Measurements from ENCODE around the gene SLC35F3. TPM values are rescaled to one million over a fixed set of nuclear protein-coding genes. Genes with fewer than 3 reads are reported as not detected.

Gene SLC35F3
- total and polyA plus RNA-seq, 9 of the 15 experiments (the other 6 are each of a cell fraction or from before 2014, with no cell fraction given): 0.04 to 0.07 (median 0.04) TPM; not detected in 6

GRCh38 chr1:234222561-234223280 lies 318.2 kb downstream of the SLC35F3 start:
- H4K20me1 ChIP-seq (replicated peaks; ENCODE audit: control insufficient read depth, insufficient read depth, low read length): no peaks in the 10 kb centered on the region
- no TSS peak for BruUV-seq (replicated peaks)
- 3% methylated on average over 6 of the region's 6 CpGs for WGBS (ENCODE audit: insufficient coverage, low coverage, missing lambda C conversion rate)
- H3K36me3 ChIP-seq (ENCODE audit: control insufficient read depth, insufficient read depth, low read length): no peaks in the 10 kb centered on the region
- H3K27ac ChIP-seq (ENCODE audit: extremely low read depth, low read depth, low read length): no peak overlapping the region
- no peak overlapping the region for H3K4me2 ChIP-seq (ENCODE audit: insufficient read depth, low read length)
- H3K4me1 ChIP-seq (replicated peaks in 1 of 2; ENCODE audit: control insufficient read depth in 2 of 2, insufficient read depth in 2 of 2, low read length in 2 of 2): no peaks in the 10 kb centered on the region
- peaks cover 12 to 32% of the 10 kb centered on the region in 2 experiments; a peak in 4 of 5 replicates for H3K27me3 ChIP-seq (ENCODE audit: control insufficient read depth in 2 of 2, insufficient read depth in 2 of 2, low read length in 2 of 2)
- no peak overlapping the region for H3K4me3 ChIP-seq
- no peak overlapping the region for H2AFZ ChIP-seq (ENCODE audit: low read depth, low read length)
- H3K9ac ChIP-seq (ENCODE audit: insufficient read depth in 1 of 2, low read depth in 2 of 2, low read length in 2 of 2): no peak overlapping the region
- in situ Hi-C loops (cut with MboI): no loop called here
- DNase-seq (ENCODE audit: extremely low read depth in 1 of 4, low spot score in 3 of 4) (no peak), FAIRE-seq (no peak), ATAC-seq (no peak)
- H3K9me1 ChIP-seq (ENCODE audit: control insufficient read depth, insufficient read depth, low read length): no peaks in the 10 kb centered on the region
- intact Hi-C loops (cut with micrococcal nuclease): no loop called here
- ChIA-PET POLR2A (no interaction called here), CTCF (ENCODE audit: low intra/inter-chr PET ratio) (no interaction called here)
- H3K9me3 ChIP-seq (replicated peaks; ENCODE audit: control insufficient read depth, insufficient read depth, low read depth, low read length): no peaks in the 10 kb centered on the region
- TF ChIP-seq ZC3H8 (IDR thresholded peaks at IDR 0.05) (no peak), RNF2 (IDR thresholded peaks at IDR 0.05) (no peak), TCFL5 (CRISPR knock-in tag; conservative IDR thresholded peaks at IDR 0.05) (no peak), ZFP36 (IDR thresholded peaks at IDR 0.05; ENCODE audit: low read depth, low read length, partially characterized antibody) (no peak), FOXP1 (CRISPR knock-in tag; IDR thresholded peaks at IDR 0.05) (no peak), ZSCAN29 (IDR thresholded peaks at IDR 0.05) (no peak), ETV1 (tag; conservative IDR thresholded peaks at IDR 0.05; ENCODE audit: low read depth) (no peak), PHB2 (IDR thresholded peaks at IDR 0.05; ENCODE audit: low read depth) (no peak), RUNX1 (IDR thresholded peaks at IDR 0.05; ENCODE audit: low read depth) (no peak), NR2C2 (CRISPR knock-in tag; IDR thresholded peaks at IDR 0.05) (no peak), NR2C2 (tag; IDR thresholded peaks at IDR 0.05) (no peak), RBM39 (optimal IDR thresholded peaks at IDR 0.05; ENCODE audit: low read depth, low read length) (no peak), ESRRB (CRISPR knock-in tag; IDR thresholded peaks at IDR 0.05; ENCODE audit: borderline replicate concordance) (no peak), SMAD4 (CRISPR knock-in tag; conservative IDR thresholded peaks at IDR 0.05) (no peak), POLR2AphosphoS5 (IDR thresholded peaks at IDR 0.05; ENCODE audit: control insufficient read depth, insufficient read depth, low read depth, low read length) (no peak), PHTF2 (CRISPR knock-in tag; IDR thresholded peaks at IDR 0.05) (no peak), EP300 (IDR thresholded peaks at IDR 0.05; ENCODE audit: low read length) (no peak), HDAC2 (IDR thresholded peaks at IDR 0.05) (no peak), ARID1B (IDR thresholded peaks at IDR 0.05) (no peak)
- TF ChIP-seq, protein P1, sequence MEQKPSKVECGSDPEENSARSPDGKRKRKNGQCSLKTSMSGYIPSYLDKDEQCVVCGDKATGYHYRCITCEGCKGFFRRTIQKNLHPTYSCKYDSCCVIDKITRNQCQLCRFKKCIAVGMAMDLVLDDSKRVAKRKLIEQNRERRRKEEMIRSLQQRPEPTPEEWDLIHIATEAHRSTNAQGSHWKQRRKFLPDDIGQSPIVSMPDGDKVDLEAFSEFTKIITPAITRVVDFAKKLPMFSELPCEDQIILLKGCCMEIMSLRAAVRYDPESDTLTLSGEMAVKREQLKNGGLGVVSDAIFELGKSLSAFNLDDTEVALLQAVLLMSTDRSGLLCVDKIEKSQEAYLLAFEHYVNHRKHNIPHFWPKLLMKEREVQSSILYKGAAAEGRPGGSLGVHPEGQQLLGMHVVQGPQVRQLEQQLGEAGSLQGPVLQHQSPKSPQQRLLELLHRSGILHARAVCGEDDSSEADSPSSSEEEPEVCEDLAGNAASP (IDR thresholded peaks at IDR 0.05): no peak
- TF ChIP-seq, protein P2, sequence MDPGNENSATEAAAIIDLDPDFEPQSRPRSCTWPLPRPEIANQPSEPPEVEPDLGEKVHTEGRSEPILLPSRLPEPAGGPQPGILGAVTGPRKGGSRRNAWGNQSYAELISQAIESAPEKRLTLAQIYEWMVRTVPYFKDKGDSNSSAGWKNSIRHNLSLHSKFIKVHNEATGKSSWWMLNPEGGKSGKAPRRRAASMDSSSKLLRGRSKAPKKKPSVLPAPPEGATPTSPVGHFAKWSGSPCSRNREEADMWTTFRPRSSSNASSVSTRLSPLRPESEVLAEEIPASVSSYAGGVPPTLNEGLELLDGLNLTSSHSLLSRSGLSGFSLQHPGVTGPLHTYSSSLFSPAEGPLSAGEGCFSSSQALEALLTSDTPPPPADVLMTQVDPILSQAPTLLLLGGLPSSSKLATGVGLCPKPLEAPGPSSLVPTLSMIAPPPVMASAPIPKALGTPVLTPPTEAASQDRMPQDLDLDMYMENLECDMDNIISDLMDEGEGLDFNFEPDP (CRISPR knock-in tag; IDR thresholded peaks at IDR 0.05): no peak
- H3K79me2 ChIP-seq (ENCODE audit: control insufficient read depth, insufficient read depth, low read length): no peaks in the 10 kb centered on the region

All from K562 (cell line).